GM06990 (cell line): Measurements from ENCODE around the gene SCUBE2.

Source experiments
- DNase-seq: peaks from one replicate; pipeline ENCODE4 v3.0.0-alpha.2; 2011; ENCODE audit not compliant: insufficient read length; ENCODE audit errors: extremely low read depth
- H3K27me3 ChIP-seq: replicated peaks from 2 replicates; pipeline ENCODE4 v1.6.0; 2011; ENCODE audit warnings: low read length; ENCODE audit not compliant: control insufficient read depth, insufficient read depth
- H3K36me3 ChIP-seq: 2 replicates; pipeline ENCODE4 v1.5.1; 2011; ENCODE audit warnings: low read length; ENCODE audit not compliant: control insufficient read depth, insufficient read depth
- H3K4me3 ChIP-seq: replicated peaks from 2 replicates; pipeline ENCODE4 v1.5.1; 2011; ENCODE audit warnings: low read depth, mild to moderate bottlenecking, control low read depth, low read length
- TF ChIP-seq, protein P1 (sequence below): IDR thresholded peaks from 2 replicates; pipeline ENCODE4 v1.5.1; 2011; ENCODE audit warnings: low read length, control low read depth, mild to moderate bottlenecking, inconsistent platforms; ENCODE audit not compliant: insufficient read depth, poor library complexity, severe bottlenecking

Gene SCUBE2

DNA sequence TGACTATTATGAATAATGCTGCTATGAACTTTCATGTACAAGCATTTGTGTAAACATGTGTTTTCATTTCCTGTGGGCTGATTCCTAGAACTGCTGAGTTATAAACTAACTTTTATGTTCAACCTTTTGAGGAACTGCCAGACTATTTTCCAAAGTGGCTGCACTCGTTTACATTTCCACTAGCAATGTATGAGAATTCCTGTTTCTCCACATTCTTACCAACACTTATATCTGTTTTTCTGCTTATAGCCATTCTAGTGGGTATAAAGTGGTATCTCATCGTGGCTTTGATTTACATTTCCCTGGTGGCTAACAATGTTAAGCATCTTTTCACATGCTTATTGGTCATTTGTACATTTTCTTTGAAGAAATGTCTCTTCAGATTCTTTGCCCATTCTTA is 35.2 kb upstream of the SCUBE2 start:
- no peaks in the 10 kb centered on the region for H3K27me3 ChIP-seq
- no peaks in the 10 kb centered on the region for H3K36me3 ChIP-seq
- TF ChIP-seq, protein P1, sequence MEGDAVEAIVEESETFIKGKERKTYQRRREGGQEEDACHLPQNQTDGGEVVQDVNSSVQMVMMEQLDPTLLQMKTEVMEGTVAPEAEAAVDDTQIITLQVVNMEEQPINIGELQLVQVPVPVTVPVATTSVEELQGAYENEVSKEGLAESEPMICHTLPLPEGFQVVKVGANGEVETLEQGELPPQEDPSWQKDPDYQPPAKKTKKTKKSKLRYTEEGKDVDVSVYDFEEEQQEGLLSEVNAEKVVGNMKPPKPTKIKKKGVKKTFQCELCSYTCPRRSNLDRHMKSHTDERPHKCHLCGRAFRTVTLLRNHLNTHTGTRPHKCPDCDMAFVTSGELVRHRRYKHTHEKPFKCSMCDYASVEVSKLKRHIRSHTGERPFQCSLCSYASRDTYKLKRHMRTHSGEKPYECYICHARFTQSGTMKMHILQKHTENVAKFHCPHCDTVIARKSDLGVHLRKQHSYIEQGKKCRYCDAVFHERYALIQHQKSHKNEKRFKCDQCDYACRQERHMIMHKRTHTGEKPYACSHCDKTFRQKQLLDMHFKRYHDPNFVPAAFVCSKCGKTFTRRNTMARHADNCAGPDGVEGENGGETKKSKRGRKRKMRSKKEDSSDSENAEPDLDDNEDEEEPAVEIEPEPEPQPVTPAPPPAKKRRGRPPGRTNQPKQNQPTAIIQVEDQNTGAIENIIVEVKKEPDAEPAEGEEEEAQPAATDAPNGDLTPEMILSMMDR, result no peak
- no peak for DNase-seq
- no peak overlapping the region for H3K4me3 ChIP-seq

DNA sequence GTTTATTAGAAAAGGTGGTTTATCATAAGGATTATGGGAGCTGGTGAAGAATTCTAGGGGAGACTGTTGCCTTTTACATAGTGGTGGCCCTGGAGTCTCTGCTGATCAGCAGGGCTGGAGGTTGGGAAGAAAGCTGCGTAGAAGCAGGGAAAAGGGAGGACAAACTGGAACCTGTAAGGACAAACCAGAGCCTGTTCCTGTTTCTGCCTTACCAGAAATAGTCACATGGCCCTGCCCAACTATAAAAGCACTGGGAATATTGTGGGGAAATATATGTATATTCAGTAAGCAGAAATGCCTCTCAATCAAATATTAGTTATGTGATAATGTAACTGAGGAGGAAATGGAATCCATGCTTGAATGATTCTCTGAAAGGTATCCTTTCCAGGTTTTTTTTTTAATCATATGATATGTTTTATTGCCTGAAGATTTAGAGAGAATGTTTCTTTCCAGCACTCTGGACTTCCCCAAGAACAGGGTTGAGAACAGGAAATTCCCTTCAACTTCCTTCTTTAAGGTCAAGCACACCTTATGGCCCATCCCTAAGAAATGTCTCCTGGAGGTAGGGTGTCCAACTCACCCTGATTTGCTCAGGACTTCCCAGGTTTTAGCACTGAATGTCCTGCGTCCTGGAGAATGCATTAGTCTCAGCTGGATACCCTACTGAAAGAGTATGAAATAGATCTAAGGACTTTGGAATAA is 33.9 kb upstream of the SCUBE2 start:
- DNase-seq, result no peak
- H3K27me3 ChIP-seq, result no peaks in the 10 kb centered on the region
- TF ChIP-seq, protein P1, result no peak
- no peaks in the 10 kb centered on the region for H3K36me3 ChIP-seq
- no peak overlapping the region for H3K4me3 ChIP-seq

DNA sequence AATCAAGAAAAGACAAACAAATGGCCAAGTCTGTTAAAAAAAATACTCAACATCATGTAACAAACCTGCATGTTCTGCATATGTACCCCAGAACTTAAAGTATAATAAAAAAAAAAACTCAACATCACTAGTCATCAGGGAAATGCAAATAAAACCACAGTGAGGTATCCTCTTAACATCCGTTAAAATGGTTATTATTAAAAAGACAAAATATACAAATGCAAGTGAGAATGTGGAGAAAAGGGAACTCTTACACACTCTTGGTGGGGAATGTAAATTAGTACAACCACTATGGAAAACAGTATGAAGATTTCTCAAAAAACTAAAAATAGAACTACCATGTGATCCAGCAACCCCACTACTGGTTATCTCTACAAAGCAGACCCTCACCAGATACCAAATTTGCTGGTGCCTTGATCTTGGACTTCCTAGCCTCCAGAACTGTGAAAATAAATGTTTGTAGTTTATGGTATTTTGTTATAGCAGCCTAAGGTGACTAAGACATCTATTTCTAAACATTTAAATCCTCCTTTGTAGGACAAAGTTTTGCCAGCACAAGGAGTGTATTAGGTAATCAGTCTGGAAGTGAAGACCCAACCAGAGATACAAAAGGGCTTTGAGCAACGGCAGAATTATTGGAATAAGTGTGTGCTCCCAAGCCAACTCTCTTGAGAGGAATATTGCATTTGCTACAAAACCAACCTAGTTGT is 32.4 kb upstream of the SCUBE2 start:
- TF ChIP-seq, protein P1, result no peak
- DNase-seq, result no peak
- H3K4me3 ChIP-seq, result no peak overlapping the region
- no peaks in the 10 kb centered on the region for H3K36me3 ChIP-seq
- H3K27me3 ChIP-seq, result no peaks in the 10 kb centered on the region

DNA sequence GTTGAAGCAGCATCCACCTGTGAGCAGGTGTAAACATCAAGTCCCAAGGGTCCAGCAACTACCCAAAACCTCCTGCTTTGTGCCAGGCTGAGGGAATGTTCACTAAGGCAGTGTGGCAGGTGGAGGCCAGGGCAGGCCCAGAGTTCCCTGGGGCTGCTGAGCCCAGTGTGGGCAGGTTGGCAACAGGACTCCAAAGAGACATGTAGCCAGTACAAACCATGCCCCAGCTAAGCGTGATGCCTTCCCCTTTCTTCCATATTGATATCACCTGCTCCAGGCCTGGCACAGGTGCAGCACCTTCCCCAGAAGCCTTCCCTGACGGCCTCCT is 30.0 kb upstream of the SCUBE2 start:
- no peaks in the 10 kb centered on the region for H3K27me3 ChIP-seq
- TF ChIP-seq, protein P1, result no peak
- H3K4me3 ChIP-seq, result no peak overlapping the region
- no peak for DNase-seq
- no peaks in the 10 kb centered on the region for H3K36me3 ChIP-seq

DNA sequence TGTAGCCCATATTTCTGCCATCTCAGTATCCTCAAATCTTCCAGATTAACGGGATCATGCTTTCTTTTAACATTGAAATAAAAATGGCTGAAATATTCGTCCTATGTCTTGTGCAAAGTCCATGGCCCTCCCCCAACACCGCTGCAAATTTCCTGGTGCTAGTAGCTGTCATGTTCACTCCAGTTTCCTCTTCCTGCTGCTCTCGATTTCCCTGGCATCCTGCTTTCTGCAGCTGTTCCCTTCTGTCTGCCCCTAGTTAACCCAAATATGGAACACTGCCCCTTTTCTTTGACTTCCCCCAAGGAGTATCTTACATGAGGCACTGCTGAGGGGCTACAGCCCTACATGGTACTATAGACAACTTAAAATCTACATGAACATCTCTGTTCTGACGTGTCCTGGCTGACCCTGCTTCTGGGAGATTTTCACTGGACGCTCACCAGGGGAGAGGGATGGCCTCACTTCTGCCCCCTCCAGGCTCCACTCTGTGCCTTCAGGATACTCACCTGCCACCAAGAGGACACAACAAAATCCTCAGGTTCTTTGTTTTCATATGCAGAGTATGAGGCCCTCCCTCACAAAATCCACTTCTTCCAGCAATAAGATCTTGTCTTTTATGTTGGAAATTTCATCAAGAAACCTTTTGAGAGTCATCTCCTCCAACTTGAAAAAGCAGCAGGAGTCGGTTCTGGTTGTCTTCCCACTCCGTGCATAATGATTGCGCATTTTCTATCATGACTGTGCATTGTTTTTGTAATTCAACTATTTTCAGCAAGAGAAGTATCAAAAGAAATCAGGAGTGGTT is 29.5 kb upstream of the SCUBE2 start:
- no peak for DNase-seq
- Histone ChIP-seq H3K36me3 (no peaks in the 10 kb centered on the region), H3K4me3 (no peak overlapping the region), H3K27me3 (no peaks in the 10 kb centered on the region)
- TF ChIP-seq, protein P1, result peak; percentile 37
